Endothelial cell of umbilical vein (primary cell): Measurements from ENCODE around the gene ACOT11. TPM values are rescaled to one million over a fixed set of nuclear protein-coding genes. Genes with fewer than 3 reads are reported as not detected.

ENCODE experiments used
- BruUV-seq: library from RNA; stranded (reverse); fragments of 400-500 nt; replicated peaks from 2 replicates; lab custom pipeline; 2021; lab: Mats Ljungman, UMichigan
- CTCF ChIA-PET: fragments of 300-600, 350-600 bp; sonication (Branson Sonifier 250); formaldehyde crosslinking; loops from one replicate; lab custom pipeline; 2021; ENCODE audit warnings: antibody characterized with exemption, inconsistent platforms; lab: Charles Lee
- POLR2A ChIA-PET: fragments of 300-600, 350-600 bp; sonication (Branson Sonifier 250); formaldehyde crosslinking; loops from one replicate; lab custom pipeline; 2021; ENCODE audit warnings: antibody characterized with exemption, inconsistent platforms; lab: Charles Lee
- DNase-seq: peaks from one replicate; pipeline ENCODE4 v3.0.0-alpha.2; 2011; ENCODE audit warnings: low read depth, low spot score
- FAIRE-seq: peaks from 2 replicates; lab custom pipeline; 2011; peaks lifted over from hg19 to GRCh38; lab: Jason Lieb, UNC
- H2AFZ ChIP-seq: 2 replicates; pipeline ENCODE4 v1.6.0; 2012; ENCODE audit warnings: low read depth, low read length, control low read depth, inconsistent platforms
- H3K27ac ChIP-seq: 2 replicates; pipeline ENCODE4 v1.5.1; 2011; ENCODE audit warnings: low read depth, mild to moderate bottlenecking, control low read depth, low read length, moderate library complexity; ENCODE audit not compliant: insufficient read depth
- H3K27me3 ChIP-seq, 2 experiments: 2 replicates each; pipeline versions ENCODE4 v1.6.0 to v1.6.1; 2011; ENCODE audit warnings: low read length in 2 of 2, mixed read lengths in 1 of 2; ENCODE audit not compliant: control insufficient read depth in 2 of 2, insufficient read depth in 2 of 2
- H3K36me3 ChIP-seq, 2 experiments: 2 replicates in 1 of 2; 3 replicates in 1 of 2; pipeline ENCODE4 v1.5.1; 2011; ENCODE audit warnings: low read length in 2 of 2, mild to moderate bottlenecking in 1 of 2, moderate library complexity in 1 of 2; ENCODE audit not compliant: control insufficient read depth in 2 of 2, insufficient read depth in 2 of 2; ENCODE audit errors: extremely low read depth in 1 of 2
- H3K4me1 ChIP-seq: 3 replicates; pipeline ENCODE4 v1.5.1; 2011; ENCODE audit warnings: mild to moderate bottlenecking, low read length; ENCODE audit not compliant: control insufficient read depth, insufficient read depth; ENCODE audit errors: extremely low read depth
- H3K4me2 ChIP-seq: 2 replicates; pipeline ENCODE4 v1.6.1; 2011; ENCODE audit warnings: low read length, control low read depth, mixed read lengths; ENCODE audit not compliant: insufficient read depth
- H3K4me3 ChIP-seq, 3 experiments: fragments of 200-600 bp in 1 of 3; sonication (generic), shearing (Covaris generic) in 1 of 3; replicated peaks in 1 of 3; 2 replicates each; pipeline ENCODE4 v1.5.1; 2011 to 2016; ENCODE audit warnings: control low read depth in 3 of 3, low read length in 3 of 3, mild to moderate bottlenecking in 2 of 3, inconsistent platforms in 1 of 3, low read depth in 1 of 3, moderate library complexity in 1 of 3; ENCODE audit not compliant: insufficient read depth in 1 of 3
- H3K79me2 ChIP-seq: 2 replicates; pipeline ENCODE4 v1.6.0; 2012; ENCODE audit warnings: low read length, inconsistent platforms; ENCODE audit not compliant: control insufficient read depth, insufficient read depth
- H3K9ac ChIP-seq: replicated peaks from 2 replicates; pipeline ENCODE3; 2011; ENCODE audit warnings: low read length, control low read depth; ENCODE audit not compliant: insufficient read depth; ENCODE audit errors: extremely low read depth
- H3K9me1 ChIP-seq: replicated peaks from 3 replicates; pipeline ENCODE4 v1.6.0; 2011; ENCODE audit warnings: mild to moderate bottlenecking, low read length; ENCODE audit not compliant: control insufficient read depth, insufficient read depth; ENCODE audit errors: extremely low read depth
- H3K9me3 ChIP-seq: replicated peaks from 2 replicates; pipeline ENCODE4 v1.5.1; 2012; ENCODE audit warnings: low read length, inconsistent platforms; ENCODE audit not compliant: control insufficient read depth, insufficient read depth
- H4K20me1 ChIP-seq: replicated peaks from 2 replicates; pipeline ENCODE3; 2011; ENCODE audit warnings: mild to moderate bottlenecking, low read length; ENCODE audit not compliant: control insufficient read depth, insufficient read depth; ENCODE audit errors: extremely low read depth
- CTCF ChIP-seq, 2 donors: IDR thresholded peaks; 1 replicate in 1 of 2; 2 replicates in 1 of 2; pipeline ENCODE4 v1.5.1; 2011; ENCODE audit warnings: low read length in 2 of 2, mild to moderate bottlenecking in 2 of 2, moderate library complexity in 2 of 2, control low read depth in 1 of 2, inconsistent platforms in 1 of 2, low read depth in 1 of 2; ENCODE audit not compliant: insufficient read depth in 1 of 2; ENCODE audit errors: extremely low read depth in 1 of 2
- EZH2 ChIP-seq: IDR thresholded peaks from 2 replicates; pipeline ENCODE4 v1.6.1; 2012; ENCODE audit warnings: borderline replicate concordance, low read depth, mild to moderate bottlenecking, moderate library complexity, low read length, inconsistent platforms; ENCODE audit not compliant: severe bottlenecking
- FOS ChIP-seq: IDR thresholded peaks from 2 replicates; pipeline ENCODE4 v1.6.1; 2011; ENCODE audit warnings: mild to moderate bottlenecking, low read length, moderate library complexity, borderline replicate concordance; ENCODE audit not compliant: insufficient read depth
- GATA2 ChIP-seq: IDR thresholded peaks from 2 replicates; pipeline ENCODE4 v1.7.0; 2011; ENCODE audit warnings: low read depth, mild to moderate bottlenecking, moderate library complexity, mixed read lengths, low read length; ENCODE audit not compliant: insufficient read length, insufficient read depth
- JUN ChIP-seq: IDR thresholded peaks from 2 replicates; pipeline ENCODE4 v1.6.1; 2011; ENCODE audit warnings: borderline replicate concordance, low read depth; ENCODE audit not compliant: insufficient read length, insufficient read depth
- MAX ChIP-seq: IDR thresholded peaks from 2 replicates; pipeline ENCODE4 v1.6.1; 2011; ENCODE audit not compliant: insufficient read depth, insufficient read length
- MYC ChIP-seq: IDR thresholded peaks from one replicate; pipeline ENCODE4 v1.6.1; 2011; ENCODE audit warnings: mild to moderate bottlenecking, low read depth, low read length
- POLR2A ChIP-seq: IDR thresholded peaks from 2 replicates; pipeline ENCODE4 v1.6.1; 2012; ENCODE audit warnings: low read depth, mild to moderate bottlenecking, control low read depth, low read length
- POLR2AphosphoS5 ChIP-seq: IDR thresholded peaks from 2 replicates; pipeline ENCODE4 v1.6.1; 2012; ENCODE audit warnings: low read depth, mild to moderate bottlenecking, control low read depth, low read length, moderate library complexity; ENCODE audit not compliant: insufficient read depth
- dilution Hi-C: fragments of 300-500 bp; cut with MboI; formaldehyde crosslinking; loops from one replicate; pipeline ENCODE4 v1.15.0; 2019; ENCODE audit warnings: low sequenced_read_pairs; ENCODE audit not compliant: extremely low pct_ligation_motif_present
- intact Hi-C: fragments of 100-400 bp; cut with micrococcal nuclease; formaldehyde crosslinking; loops from one replicate; pipeline ENCODE4 v1.10.0; 2022
- polyA plus RNA-seq, 4 experiments: library from polyadenylated mRNA; depleted of rRNA in 3 of 4; stranded (reverse) in 3 of 4; unstranded in 1 of 4; fragments of >200 nt; gene quantifications; 2 replicates each; pipeline versions ENCODE4 v1.2.1 to v1.2.3, GENCODE V29; 2011 to 2012; ENCODE audit warnings: missing spikeins in 1 of 4
- total RNA-seq: library from RNA; stranded (reverse); gene quantifications from 2 replicates; pipeline ENCODE4 v1.2.3, GENCODE V29; 2021

Gene ACOT11
- total and polyA plus RNA-seq, 2 donors (not counting 3 experiments of a cell fraction or from before 2014, with no cell fraction given), result 4.5 to 5.4 TPM

- no peaks in the 10 kb centered on the region for H3K9me1 ChIP-seq
- no peaks in the 10 kb centered on the region for H3K9me3 ChIP-seq
- no peaks in the 10 kb centered on the region for H3K36me3 ChIP-seq
- no peak overlapping the region for H3K4me2 ChIP-seq
- dilution Hi-C loops, result no loop called here
- no peak overlapping the region for H3K4me3 ChIP-seq
- intact Hi-C loops, result no loop called here
- CTCF ChIA-PET, result no interaction called here
- BruUV-seq, result no TSS peak
- no peak overlapping the region for H3K9ac ChIP-seq
- TF ChIP-seq EZH2, result no peak
- no peak for TF ChIP-seq MAX
- no peak for TF ChIP-seq FOS
- TF ChIP-seq MYC, result no peak
- TF ChIP-seq POLR2AphosphoS5, result no peak
- TF ChIP-seq JUN, result no peak
- no peak for TF ChIP-seq GATA2
- no peak for TF ChIP-seq CTCF (IDR thresholded peaks at IDR 0.05; ENCODE audit: extremely low read depth in 1 of 2, insufficient read depth in 1 of 2, low read depth in 1 of 2, low read length in 2 of 2)
- no peak for TF ChIP-seq POLR2A
- peaks cover 0 to 3% of the 10 kb centered on the region in 2 experiments for H3K27me3 ChIP-seq
- no peaks in the 10 kb centered on the region for H3K79me2 ChIP-seq
- FAIRE-seq (no peak), DNase-seq (no peak)
- no peak overlapping the region for H2AFZ ChIP-seq
- no peak overlapping the region for H3K27ac ChIP-seq
- POLR2A ChIA-PET, result no interaction called here
- H3K4me1 ChIP-seq, result no peaks in the 10 kb centered on the region
- H4K20me1 ChIP-seq, result no peaks in the 10 kb centered on the region
Observed at GRCh38 chr1:54614024-54614423, 66.0 kb downstream of the ACOT11 start.
